ENCODE data around the gene DHFR2.
"Not testable (repeated sequence)": the region's sequence is repeated elsewhere in the genome, so short reads cannot be mapped to it uniquely, and the experiment has no call there.

The DHFR2 gene

GRCh38 chr3:94046533-94046932, 16.2 kb downstream of the DHFR2 start:
- DNase-seq (ENCODE audit: low read depth), result no peak
- no peak for TF ChIP-seq CTCF (IDR thresholded peaks at IDR 0.05; ENCODE audit: low read depth, low read length, missing control alignments)
- H3K4me3 ChIP-seq (ENCODE audit: low read depth, low read length), result no peak overlapping the region

- not testable (repeated sequence) for DNase-seq (ENCODE audit: low read depth); H3K4me3 ChIP-seq (ENCODE audit: low read depth, low read length)
Observed at GRCh38 chr3:94044100-94044936, 18.4 kb downstream of the DHFR2 start.

GRCh38 chr3:94043285-94043684, 19.4 kb downstream of the DHFR2 start:
- no peak overlapping the region for H3K4me3 ChIP-seq (ENCODE audit: low read depth, low read length)
- TF ChIP-seq CTCF (IDR thresholded peaks at IDR 0.05; ENCODE audit: low read depth, low read length, missing control alignments), result no peak
- DNase-seq (ENCODE audit: low read depth), result no peak

GRCh38 chr3:94036909-94037507, 25.7 kb downstream of the DHFR2 start:
- H3K4me3 ChIP-seq (ENCODE audit: low read depth, low read length), result no peak overlapping the region
- DNase-seq (ENCODE audit: low read depth), result no peak
- TF ChIP-seq CTCF (IDR thresholded peaks at IDR 0.05; ENCODE audit: low read depth, low read length, missing control alignments), result peak; percentile 67

GRCh38 chr3:94028093-94028837, 34.5 kb downstream of the DHFR2 start, which contains the start of gene STX19:
STX19 (minus strand) TSS chr3:94028597; CDS start chr3:94015269, 13,328 bp downstream.
- DNase-seq (ENCODE audit: low read depth), result no peak
- TF ChIP-seq CTCF (IDR thresholded peaks at IDR 0.05; ENCODE audit: low read depth, low read length, missing control alignments), result no peak
- H3K4me3 ChIP-seq (ENCODE audit: low read depth, low read length), result no peak within 1 kb of the TSS

GRCh38 chr3:94026623-94027022, 36.1 kb downstream of the DHFR2 start:
- no peak overlapping the region for H3K4me3 ChIP-seq (ENCODE audit: low read depth, low read length)
- no peak for TF ChIP-seq CTCF (IDR thresholded peaks at IDR 0.05; ENCODE audit: low read depth, low read length, missing control alignments)
- no peak for DNase-seq (ENCODE audit: low read depth)

- DNase-seq (ENCODE audit: low read depth), result no peak
- H3K4me3 ChIP-seq (ENCODE audit: low read depth, low read length), result no peak overlapping the region
- TF ChIP-seq CTCF (IDR thresholded peaks at IDR 0.05; ENCODE audit: low read depth, low read length, missing control alignments), result no peak
Observed at GRCh38 chr3:94024385-94024784, 38.3 kb downstream of the DHFR2 start.
